Measurements from ENCODE around the gene ERG. TPM values are rescaled to one million over a fixed set of nuclear protein-coding genes. Genes with fewer than 3 reads are reported as not detected.

The ERG gene
- total RNA-seq, 1 experiment from 2014 or later, result not detected

GRCh38 chr21:38503583-38503982, 5.3 kb upstream of the ERG start:
- intact Hi-C loops (cut with micrococcal nuclease; ENCODE audit: unreplicated experiment), result no loop called here
- Mint-ChIP-seq H3K27me3 (ENCODE audit: insufficient read depth, unreplicated experiment) (peaks cover 10% of the 10 kb centered on the region), H3K4me1 (ENCODE audit: low read depth, unreplicated experiment) (no peaks in the 10 kb centered on the region), H3K9me3 (ENCODE audit: unreplicated experiment) (no peaks in the 10 kb centered on the region), H3K4me3 (ENCODE audit: unreplicated experiment) (no peak overlapping the region), H3K27ac (ENCODE audit: unreplicated experiment) (no peak overlapping the region), H3K36me3 (ENCODE audit: insufficient read depth, unreplicated experiment) (no peaks in the 10 kb centered on the region)
- Histone ChIP-seq H3K36me3 (ENCODE audit: control insufficient read depth, insufficient read depth, low read length) (no peaks in the 10 kb centered on the region), H3K4me1 (no peaks in the 10 kb centered on the region), H3K27me3 (replicated peaks; ENCODE audit: control insufficient read depth, insufficient read depth, low read length) (no peaks in the 10 kb centered on the region), H3K4me3 (ENCODE audit: low read depth, low read length) (no peak overlapping the region), H3K9me3 (no peaks in the 10 kb centered on the region)
- BruUV-seq (replicated peaks), result no TSS peak
- DNase-seq, result no peak
- TF ChIP-seq CTCF (IDR thresholded peaks at IDR 0.05; ENCODE audit: insufficient read depth in 1 of 2, low read depth in 1 of 2, low read length in 1 of 2, severe bottlenecking in 1 of 2, unreplicated experiment in 1 of 2), result no peak
- ChIA-PET CTCF (no interaction called here), POLR2A (no interaction called here)

- TF ChIP-seq CTCF (IDR thresholded peaks at IDR 0.05; ENCODE audit: insufficient read depth in 1 of 2, low read depth in 1 of 2, low read length in 1 of 2, severe bottlenecking in 1 of 2, unreplicated experiment in 1 of 2), result no peak
- BruUV-seq (replicated peaks), result no TSS peak
- H3K4me1 Mint-ChIP-seq (ENCODE audit: low read depth, unreplicated experiment), result no peaks in the 10 kb centered on the region
- ChIA-PET POLR2A (no interaction called here), CTCF (no interaction called here)
- DNase-seq, result no peak
- no peaks in the 10 kb centered on the region for H3K9me3 Mint-ChIP-seq (ENCODE audit: unreplicated experiment)
- no peaks in the 10 kb centered on the region for H3K36me3 ChIP-seq (ENCODE audit: control insufficient read depth, insufficient read depth, low read length)
- no peak overlapping the region for H3K4me3 Mint-ChIP-seq (ENCODE audit: unreplicated experiment)
- no peak overlapping the region for H3K27ac Mint-ChIP-seq (ENCODE audit: unreplicated experiment)
- intact Hi-C loops (cut with micrococcal nuclease; ENCODE audit: unreplicated experiment), result no loop called here
- H3K4me1 ChIP-seq, result no peaks in the 10 kb centered on the region
- peaks cover 14% of the 10 kb centered on the region for H3K27me3 Mint-ChIP-seq (ENCODE audit: insufficient read depth, unreplicated experiment)
- H3K36me3 Mint-ChIP-seq (ENCODE audit: insufficient read depth, unreplicated experiment), result no peaks in the 10 kb centered on the region
- no peaks in the 10 kb centered on the region for H3K9me3 ChIP-seq
- no peak overlapping the region for H3K4me3 ChIP-seq (ENCODE audit: low read depth, low read length)
- no peaks in the 10 kb centered on the region for H3K27me3 ChIP-seq (replicated peaks; ENCODE audit: control insufficient read depth, insufficient read depth, low read length)
These were observed 1.8 kb upstream of the ERG start for GRCh38 chr21:38500073-38500472.

GRCh38 chr21:38499296-38499695, 1.0 kb upstream of the ERG start:
- intact Hi-C loops (cut with micrococcal nuclease; ENCODE audit: unreplicated experiment), result no loop called here
- no peaks in the 10 kb centered on the region for H3K9me3 Mint-ChIP-seq (ENCODE audit: unreplicated experiment)
- H3K4me3 Mint-ChIP-seq (ENCODE audit: unreplicated experiment), result no peak overlapping the region
- no peaks in the 10 kb centered on the region for H3K27me3 ChIP-seq (replicated peaks; ENCODE audit: control insufficient read depth, insufficient read depth, low read length)
- no peaks in the 10 kb centered on the region for H3K36me3 ChIP-seq (ENCODE audit: control insufficient read depth, insufficient read depth, low read length)
- no peaks in the 10 kb centered on the region for H3K4me1 Mint-ChIP-seq (ENCODE audit: low read depth, unreplicated experiment)
- TF ChIP-seq CTCF (IDR thresholded peaks at IDR 0.05; ENCODE audit: insufficient read depth in 1 of 2, low read depth in 1 of 2, low read length in 1 of 2, severe bottlenecking in 1 of 2, unreplicated experiment in 1 of 2), result no peak
- H3K27me3 Mint-ChIP-seq (ENCODE audit: insufficient read depth, unreplicated experiment), result peaks cover 14% of the 10 kb centered on the region
- H3K27ac Mint-ChIP-seq (ENCODE audit: unreplicated experiment), result no peak overlapping the region
- H3K9me3 ChIP-seq, result no peaks in the 10 kb centered on the region
- BruUV-seq (replicated peaks), result no TSS peak
- no peaks in the 10 kb centered on the region for H3K36me3 Mint-ChIP-seq (ENCODE audit: insufficient read depth, unreplicated experiment)
- H3K4me1 ChIP-seq, result no peaks in the 10 kb centered on the region
- DNase-seq, result no peak
- ChIA-PET POLR2A (no interaction called here), CTCF (no interaction called here)
- H3K4me3 ChIP-seq (ENCODE audit: low read depth, low read length), result no peak overlapping the region
